ENCODE measurements around the gene PLEKHG7. TPM values are rescaled to one million over a fixed set of nuclear protein-coding genes. Genes with fewer than 3 reads are reported as not detected.

Gene PLEKHG7
- total and polyA plus RNA-seq, 2 donors (not counting 1 experiment from before 2014, with no cell fraction given), result 7.5 to 23.2 TPM

- no peak overlapping the region for H3K9ac ChIP-seq (ENCODE audit: low read length)
- intact Hi-C loops (cut with micrococcal nuclease), result no loop called here
- H3K9me3 ChIP-seq (ENCODE audit: control extremely low read depth in 1 of 3, control insufficient read depth in 2 of 3, insufficient read depth in 1 of 3, low read length in 2 of 3), result peaks cover 0 to 4% (median 0%) of the 10 kb centered on the region in 3 donors
- no peaks in the 10 kb centered on the region for H3K4me1 ChIP-seq (ENCODE audit: control insufficient read depth in 2 of 2, insufficient read depth in 2 of 2, low read length in 2 of 2)
- no peaks in the 10 kb centered on the region for H3K79me2 ChIP-seq (ENCODE audit: control insufficient read depth, insufficient read depth, low read length)
- H3K4me3 ChIP-seq (ENCODE audit: control extremely low read depth in 1 of 5, extremely low read depth in 1 of 5, insufficient read depth in 1 of 5, low read depth in 2 of 5, low read length in 4 of 5), result no peak overlapping the region
- Mint-ChIP-seq H3K27me3 (no peaks in the 10 kb centered on the region), H3K9me3 (ENCODE audit: insufficient read depth) (peaks cover 6% of the 10 kb centered on the region), H3K27ac (no peak overlapping the region), H3K4me1 (no peaks in the 10 kb centered on the region), H3K4me3 (no peak overlapping the region)
- no peak overlapping the region for H3K4me2 ChIP-seq (replicated peaks; ENCODE audit: low read depth, low read length, poor library complexity, severe bottlenecking)
- H2AFZ ChIP-seq (ENCODE audit: insufficient read depth, low read depth, low read length, poor library complexity, severe bottlenecking), result no peak overlapping the region
- H3K27me3 ChIP-seq (replicated peaks in 1 of 4; ENCODE audit: control extremely low read depth in 1 of 4, control insufficient read depth in 3 of 4, insufficient read depth in 4 of 4, low read length in 3 of 4), result no peaks in the 10 kb centered on the region
- DNase-seq (no peak), ATAC-seq (ENCODE audit: low read depth) (no peak)
- H4K20me1 ChIP-seq (ENCODE audit: control insufficient read depth, insufficient read depth, low read length, poor library complexity, severe bottlenecking), result no peaks in the 10 kb centered on the region
- no peak for TF ChIP-seq EZH2 (IDR thresholded peaks at IDR 0.05; ENCODE audit: borderline replicate concordance, insufficient read depth, low read depth, low read length, poor library complexity, severe bottlenecking)
- TF ChIP-seq, protein P1, sequence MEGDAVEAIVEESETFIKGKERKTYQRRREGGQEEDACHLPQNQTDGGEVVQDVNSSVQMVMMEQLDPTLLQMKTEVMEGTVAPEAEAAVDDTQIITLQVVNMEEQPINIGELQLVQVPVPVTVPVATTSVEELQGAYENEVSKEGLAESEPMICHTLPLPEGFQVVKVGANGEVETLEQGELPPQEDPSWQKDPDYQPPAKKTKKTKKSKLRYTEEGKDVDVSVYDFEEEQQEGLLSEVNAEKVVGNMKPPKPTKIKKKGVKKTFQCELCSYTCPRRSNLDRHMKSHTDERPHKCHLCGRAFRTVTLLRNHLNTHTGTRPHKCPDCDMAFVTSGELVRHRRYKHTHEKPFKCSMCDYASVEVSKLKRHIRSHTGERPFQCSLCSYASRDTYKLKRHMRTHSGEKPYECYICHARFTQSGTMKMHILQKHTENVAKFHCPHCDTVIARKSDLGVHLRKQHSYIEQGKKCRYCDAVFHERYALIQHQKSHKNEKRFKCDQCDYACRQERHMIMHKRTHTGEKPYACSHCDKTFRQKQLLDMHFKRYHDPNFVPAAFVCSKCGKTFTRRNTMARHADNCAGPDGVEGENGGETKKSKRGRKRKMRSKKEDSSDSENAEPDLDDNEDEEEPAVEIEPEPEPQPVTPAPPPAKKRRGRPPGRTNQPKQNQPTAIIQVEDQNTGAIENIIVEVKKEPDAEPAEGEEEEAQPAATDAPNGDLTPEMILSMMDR (IDR thresholded peaks at IDR 0.05), result no peak
- WGBS (ENCODE audit: insufficient coverage), result 87% methylated on average over 2 of the region's 4 CpGs
- ChIA-PET CTCF (no interaction called here), POLR2A (no interaction called here)
- H3K36me3 ChIP-seq (replicated peaks in 1 of 2; ENCODE audit: control extremely low read depth in 1 of 2, control insufficient read depth in 1 of 2, extremely low read depth in 1 of 2, insufficient read depth in 2 of 2, low read length in 1 of 2), result peaks cover 0 to 10% of the 10 kb centered on the region in 2 experiments
- H3K27ac ChIP-seq (ENCODE audit: low read length in 2 of 2), result no peak overlapping the region
These were observed 24.1 kb downstream of the PLEKHG7 start for GRCh38 chr12:92726850-92727249.

DNA sequence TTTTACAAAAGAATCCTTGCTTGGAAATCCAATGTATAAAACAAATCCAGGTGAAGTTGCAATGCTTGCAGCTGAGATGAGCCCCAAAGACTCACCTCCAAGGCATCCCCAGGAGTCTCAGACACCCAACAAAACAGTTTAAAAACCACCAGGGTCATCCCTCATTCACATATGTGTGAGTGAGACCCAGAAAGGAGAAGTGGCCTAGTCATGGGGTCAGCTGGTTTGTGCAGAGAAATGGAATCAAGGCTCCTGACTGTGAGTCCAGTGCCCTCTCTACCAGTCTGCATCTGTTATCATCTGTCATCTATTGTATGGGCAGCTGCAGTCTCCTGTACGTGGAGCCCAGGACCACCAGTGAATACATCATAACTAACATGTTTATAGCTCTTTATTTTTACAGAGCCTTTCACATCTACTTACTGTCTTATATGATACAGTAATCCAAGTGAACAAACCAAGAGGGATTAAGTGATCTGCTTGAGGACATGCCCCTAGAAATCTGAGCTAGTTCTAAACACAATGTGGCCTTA lies 27.1 kb downstream of the PLEKHG7 start:
- Histone ChIP-seq H3K79me2 (ENCODE audit: control insufficient read depth, insufficient read depth, low read length) (no peaks in the 10 kb centered on the region), H3K9ac (ENCODE audit: low read length) (no peak overlapping the region), H3K4me3 (ENCODE audit: control extremely low read depth in 1 of 5, extremely low read depth in 1 of 5, insufficient read depth in 1 of 5, low read depth in 2 of 5, low read length in 4 of 5) (no peak overlapping the region), H3K36me3 (replicated peaks in 1 of 2; ENCODE audit: control extremely low read depth in 1 of 2, control insufficient read depth in 1 of 2, extremely low read depth in 1 of 2, insufficient read depth in 2 of 2, low read length in 1 of 2) (peaks cover 0 to 13% of the 10 kb centered on the region in 2 experiments), H3K4me2 (replicated peaks; ENCODE audit: low read depth, low read length, poor library complexity, severe bottlenecking) (no peak overlapping the region), H3K27ac (ENCODE audit: low read length in 2 of 2) (no peak overlapping the region), H3K4me1 (ENCODE audit: control insufficient read depth in 2 of 2, insufficient read depth in 2 of 2, low read length in 2 of 2) (no peaks in the 10 kb centered on the region), H3K9me3 (ENCODE audit: control extremely low read depth in 1 of 3, control insufficient read depth in 2 of 3, insufficient read depth in 1 of 3, low read length in 2 of 3) (no peaks in the 10 kb centered on the region), H2AFZ (ENCODE audit: insufficient read depth, low read depth, low read length, poor library complexity, severe bottlenecking) (no peak overlapping the region), H3K27me3 (replicated peaks in 1 of 4; ENCODE audit: control extremely low read depth in 1 of 4, control insufficient read depth in 3 of 4, insufficient read depth in 4 of 4, low read length in 3 of 4) (no peaks in the 10 kb centered on the region), H4K20me1 (ENCODE audit: control insufficient read depth, insufficient read depth, low read length, poor library complexity, severe bottlenecking) (no peaks in the 10 kb centered on the region)
- DNase-seq (no peak), ATAC-seq (ENCODE audit: low read depth) (no peak)
- intact Hi-C loops (cut with micrococcal nuclease), result no loop called here
- ChIA-PET POLR2A (no interaction called here), CTCF (no interaction called here)
- no peak overlapping the region for H3K4me3 Mint-ChIP-seq
- no peaks in the 10 kb centered on the region for H3K4me1 Mint-ChIP-seq
- H3K9me3 Mint-ChIP-seq (ENCODE audit: insufficient read depth), result peaks cover 4% of the 10 kb centered on the region
- no peak overlapping the region for H3K27ac Mint-ChIP-seq
- TF ChIP-seq EZH2 (IDR thresholded peaks at IDR 0.05; ENCODE audit: borderline replicate concordance, insufficient read depth, low read depth, low read length, poor library complexity, severe bottlenecking), result no peak
- TF ChIP-seq, protein P1 (IDR thresholded peaks at IDR 0.05), result no peak
- no CpG with 5 or more reads among the region's 1 CpG for WGBS (ENCODE audit: insufficient coverage)
- no peaks in the 10 kb centered on the region for H3K27me3 Mint-ChIP-seq

Measured in B cell (primary cell).